GM19452 (cell line): ENCODE measurements around the gene UBA3.
A peak's percentile ranks its signal among the peaks of the same experiment; 100 is the strongest.

Experiments
- ATAC-seq: cut with Tn5 transposase; IDR thresholded peaks from one replicate; pipeline ENCODE4 v1.9.1; 2021; ENCODE audit not compliant: unreplicated experiment

Gene UBA3

GRCh38 chr3:69072928-69073327 lies 7.2 kb downstream of the UBA3 start:
- ATAC-seq: no peak

DNA sequence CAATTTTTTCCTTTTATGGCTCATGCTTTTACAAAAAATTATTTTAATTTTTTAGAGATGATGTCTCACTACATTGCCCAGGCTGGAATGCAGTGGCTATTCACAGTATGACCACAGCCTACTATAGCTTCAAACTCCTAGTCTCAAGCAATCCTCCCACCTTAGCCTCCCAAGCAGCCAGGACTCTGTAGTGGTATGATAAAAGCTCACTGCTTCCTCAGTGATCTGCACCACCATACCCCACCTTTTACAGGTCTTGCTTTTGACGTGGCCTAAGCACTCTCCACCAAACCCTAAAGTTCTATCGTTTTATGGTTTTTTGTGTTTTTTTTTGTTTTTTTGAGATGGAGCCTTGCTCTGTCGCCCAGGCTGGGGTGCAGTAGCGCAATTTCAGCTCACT lies 14.0 kb downstream of the UBA3 start:
- ATAC-seq: no peak

GRCh38 chr3:69065318-69065964 lies 14.7 kb downstream of the UBA3 start:
- no peak for ATAC-seq

- ATAC-seq: no peak
Observed at GRCh38 chr3:69063636-69064035, 16.5 kb downstream of the UBA3 start.

- ATAC-seq: no peak
Observed at GRCh38 chr3:69059688-69060087, 20.5 kb downstream of the UBA3 start.

GRCh38 chr3:69058947-69059224 lies 21.3 kb downstream of the UBA3 start:
- no peak for ATAC-seq

GRCh38 chr3:69058180-69058946 lies 21.8 kb downstream of the UBA3 start:
- peak; percentile 100 for ATAC-seq

GRCh38 chr3:69052472-69052898 lies 27.7 kb downstream of the UBA3 start:
- ATAC-seq: peak; percentile 7

DNA sequence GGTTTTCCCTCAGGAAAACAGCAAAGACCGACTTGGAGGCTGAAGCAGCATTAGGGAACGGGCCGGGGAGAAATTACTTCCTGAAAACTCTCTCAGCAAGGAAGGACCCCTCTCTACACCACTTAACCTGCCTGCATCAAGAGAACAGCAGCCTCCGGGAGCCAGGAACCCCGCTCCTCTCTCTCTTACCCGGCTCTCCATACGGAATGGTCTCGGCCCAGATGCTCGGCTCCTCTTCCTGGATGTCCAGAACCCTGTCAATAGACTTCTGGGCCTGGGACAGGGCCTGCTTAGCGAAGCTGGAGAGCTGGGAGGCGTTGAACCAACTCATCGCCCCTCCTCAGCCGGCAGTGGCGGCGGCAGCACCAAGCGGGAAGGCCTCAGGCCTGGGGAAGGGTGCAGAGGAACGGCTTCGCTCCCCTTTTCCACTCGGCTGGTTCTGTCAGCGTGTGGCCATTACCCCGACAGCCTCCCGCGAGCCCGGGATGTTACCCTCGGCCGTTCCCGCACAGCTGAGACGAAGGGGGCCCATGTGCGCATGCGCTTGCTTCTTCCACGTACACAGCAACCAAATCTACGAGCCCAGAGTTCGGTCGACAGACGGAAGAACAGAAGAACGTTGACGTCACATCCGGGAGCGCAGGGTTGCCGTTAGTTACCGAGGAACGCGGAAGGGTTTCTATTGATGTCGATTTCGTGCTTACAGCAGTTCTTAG lies 28.3 kb downstream of the UBA3 start, which contains the start of gene TMF1:
Gene TMF1, minus strand, starts transcription at position 578 of the 716 bp plus-strand sequence. Its CDS starts 247 bp downstream, at position 331.
- peak; percentile 96 for ATAC-seq

DNA sequence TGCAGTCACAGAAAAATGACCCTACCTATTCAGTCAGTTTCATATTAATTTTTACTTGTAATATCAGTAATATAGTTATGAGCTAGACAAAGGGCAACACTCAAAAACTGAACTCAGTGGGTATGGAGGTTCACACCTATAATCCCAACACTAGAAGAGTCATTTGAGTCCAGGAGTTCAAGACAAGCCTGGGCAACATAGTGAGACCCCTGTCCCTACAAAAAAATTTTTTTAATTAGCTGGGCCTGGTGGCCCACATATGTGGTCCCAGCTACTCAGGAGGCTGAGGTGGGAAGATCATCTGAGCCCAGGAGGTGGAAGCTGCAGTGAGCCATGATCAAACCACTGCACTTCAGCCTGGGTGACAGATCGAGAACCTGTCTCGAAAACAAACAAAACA lies 31.2 kb downstream of the UBA3 start:
- ATAC-seq: no peak

GRCh38 chr3:69044608-69045007 lies 35.6 kb downstream of the UBA3 start:
- no peak for ATAC-seq

GRCh38 chr3:69033470-69033869 lies 46.7 kb downstream of the UBA3 start:
- no peak for ATAC-seq

GRCh38 chr3:69032737-69033136 lies 47.4 kb downstream of the UBA3 start:
- ATAC-seq: no peak

GRCh38 chr3:69032142-69032541 lies 48.0 kb downstream of the UBA3 start:
- ATAC-seq: no peak

DNA sequence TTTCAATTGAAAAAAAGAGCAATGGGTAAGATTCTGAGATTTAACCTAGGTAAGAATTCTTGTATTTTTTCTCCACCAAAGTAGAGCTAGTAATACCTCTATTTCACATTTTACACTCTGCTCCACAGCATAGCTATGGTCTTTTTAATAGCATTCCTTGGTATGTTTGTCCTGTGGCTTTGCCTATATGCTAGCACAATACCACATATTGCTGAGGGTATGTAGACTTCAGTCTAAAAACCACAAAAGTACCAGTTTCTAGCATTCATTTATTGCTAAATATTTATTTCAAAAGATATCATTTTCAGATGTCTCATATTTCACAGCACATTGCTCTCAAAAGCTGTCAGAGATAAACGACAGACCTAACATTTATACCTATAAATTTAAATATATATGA lies 48.5 kb downstream of the UBA3 start:
- ATAC-seq: no peak

- no peak for ATAC-seq
Observed at GRCh38 chr3:69020857-69021256, 59.3 kb downstream of the UBA3 start.

- ATAC-seq: no peak
Observed at GRCh38 chr3:69020424-69020823, 59.7 kb downstream of the UBA3 start.

DNA sequence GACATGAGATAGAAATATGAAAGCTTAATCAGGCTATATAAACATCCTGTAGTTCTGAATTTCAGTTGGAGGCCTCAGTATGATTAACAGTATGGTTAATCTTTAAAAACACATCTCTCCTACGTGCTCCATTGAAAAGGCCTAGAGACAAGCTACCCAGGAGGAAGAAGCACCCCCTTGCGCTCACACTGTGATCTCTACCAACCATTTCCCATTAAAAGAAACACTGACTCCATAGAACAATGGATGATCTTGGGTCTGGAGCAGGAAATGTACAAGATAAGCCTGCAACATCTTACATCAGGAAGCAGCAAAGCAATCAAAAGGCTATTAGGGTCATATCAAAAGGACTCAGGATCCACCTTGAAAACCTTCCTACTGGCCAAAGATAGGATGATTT lies 63.3 kb downstream of the UBA3 start:
- no peak for ATAC-seq

- ATAC-seq: no peak
Observed at GRCh38 chr3:69016102-69016501, 64.1 kb downstream of the UBA3 start.

GRCh38 chr3:69014022-69014580 lies 66.1 kb downstream of the UBA3 start:
- no peak for ATAC-seq

DNA sequence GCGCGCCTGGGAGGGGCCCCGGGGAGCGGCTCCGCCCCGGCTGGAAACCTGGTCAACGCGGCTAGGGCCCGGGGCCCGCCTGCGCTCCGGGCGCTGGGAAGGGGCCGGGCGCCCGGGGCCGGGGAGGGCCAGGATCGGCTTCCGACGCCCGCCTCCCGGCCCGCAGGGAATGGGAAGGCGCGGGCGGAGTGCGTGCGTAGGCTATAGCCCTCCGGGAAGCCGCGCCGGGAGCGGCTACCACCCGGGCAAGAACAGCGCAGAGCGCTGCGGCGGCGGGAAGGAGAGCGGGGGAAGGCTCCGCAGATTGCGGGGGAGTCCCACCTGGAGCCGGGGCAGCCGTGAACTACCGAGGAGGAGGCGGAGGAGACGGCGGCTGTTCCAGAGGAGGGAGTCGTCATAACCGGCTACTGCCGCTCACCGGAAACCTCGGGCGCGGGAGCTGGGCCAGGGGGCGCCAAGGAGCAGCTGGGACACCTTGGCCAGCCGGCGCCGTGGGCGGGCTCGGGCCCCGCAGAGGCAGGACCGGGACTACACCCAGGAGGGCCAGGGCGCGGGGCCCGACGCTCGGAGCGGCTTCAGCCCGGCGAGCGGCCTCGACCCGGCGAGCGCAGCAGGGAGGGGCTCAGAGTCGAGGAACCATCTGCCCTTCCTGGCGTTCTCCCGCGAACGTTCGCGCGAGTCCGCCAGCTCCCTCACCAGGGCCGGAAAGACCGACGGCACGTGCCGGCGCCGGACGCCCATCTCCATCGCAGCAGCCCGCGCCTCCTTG lies 66.7 kb downstream of the UBA3 start, which contains the start of gene EOGT:
Gene EOGT, minus strand, starts transcription at position 432 of the 769 bp plus-strand sequence. CDS start 3,838 bp downstream, outside the sequence.
- peak; percentile 77 for ATAC-seq
